GM18858 (cell line): ENCODE results near the gene ZNF71.
"Not testable (repeated sequence)": the region's sequence is repeated elsewhere in the genome, so short reads cannot be mapped to it uniquely, and the experiment has no call there.

Experiments used
- ATAC-seq: cut with Tn5 transposase; IDR thresholded peaks from one replicate; pipeline ENCODE4 v1.9.1; 2021; ENCODE audit not compliant: unreplicated experiment

ZNF71 gene

GRCh38 chr19:56619121-56619520 lies 24.0 kb downstream of the ZNF71 start:
- ATAC-seq = no peak

GRCh38 chr19:56622374-56622773 lies 27.3 kb downstream of the ZNF71 start:
- no peak for ATAC-seq

- ATAC-seq = no peak
These were observed 27.9 kb downstream of the ZNF71 start for GRCh38 chr19:56623006-56623405.

GRCh38 chr19:56625708-56626107 lies 30.6 kb downstream of the ZNF71 start:
- no peak for ATAC-seq

- no peak for ATAC-seq
These were observed 37.9 kb downstream of the ZNF71 start for GRCh38 chr19:56633021-56633420.

- ATAC-seq = no peak
These were observed 43.0 kb downstream of the ZNF71 start for GRCh38 chr19:56637976-56638555.

- ATAC-seq = no peak
These were observed 44.1 kb downstream of the ZNF71 start for GRCh38 chr19:56639217-56639616.

GRCh38 chr19:56642711-56643459 lies 47.8 kb downstream of the ZNF71 start, which contains the start of gene SMIM17:
SMIM17 (plus strand) TSS chr19:56643159; CDS start chr19:56645668, 2,509 bp downstream.
- no peak for ATAC-seq

- ATAC-seq = no peak
These were observed 48.4 kb downstream of the ZNF71 start for GRCh38 chr19:56643460-56643955.

- ATAC-seq = no peak
These were observed 59.0 kb downstream of the ZNF71 start for GRCh38 chr19:56654151-56654550.

- no peak for ATAC-seq
These were observed 65.4 kb downstream of the ZNF71 start for GRCh38 chr19:56660381-56661107.

GRCh38 chr19:56661248-56661647 lies 66.1 kb downstream of the ZNF71 start:
- ATAC-seq = no peak

- no peak for ATAC-seq
These were observed 68.9 kb downstream of the ZNF71 start for GRCh38 chr19:56663931-56664500.

GRCh38 chr19:56664511-56664910 lies 69.4 kb downstream of the ZNF71 start:
- ATAC-seq = no peak

GRCh38 chr19:56667311-56667870 lies 72.3 kb downstream of the ZNF71 start:
- ATAC-seq = no peak

- no peak for ATAC-seq
These were observed 73.6 kb downstream of the ZNF71 start for GRCh38 chr19:56668676-56669075.

- no peak for ATAC-seq
These were observed 75.4 kb downstream of the ZNF71 start for GRCh38 chr19:56670401-56670960.

- no peak for ATAC-seq
These were observed 76.0 kb downstream of the ZNF71 start for GRCh38 chr19:56670961-56671612.

GRCh38 chr19:56671613-56671994 lies 76.5 kb downstream of the ZNF71 start, which contains the start of gene ZNF835:
ZNF835 (minus strand) TSS chr19:56671757; CDS start chr19:56665198, 6,559 bp downstream.
- no peak for ATAC-seq

GRCh38 chr19:56672610-56673009 lies 77.5 kb downstream of the ZNF71 start:
- ATAC-seq = not testable (repeated sequence)
